Measurements from ENCODE around the gene RPS6KB2.

RPS6KB2 gene

GRCh38 chr11:67453816-67454732 is 25.8 kb downstream of the RPS6KB2 start:
- DNase-seq (ENCODE audit: extremely low read depth, low read depth) = no peak
- no peak for TF ChIP-seq CTCF (IDR thresholded peaks at IDR 0.05; ENCODE audit: low read depth, low read length)

GRCh38 chr11:67455054-67455453 is 26.8 kb downstream of the RPS6KB2 start, which contains the start of gene CABP4:
TSS of gene CABP4 (plus strand) at chr11:67455354. CDS start at chr11:67455424, 70 bp downstream.
- TF ChIP-seq CTCF (IDR thresholded peaks at IDR 0.05; ENCODE audit: low read depth, low read length) = no peak
- no peak for DNase-seq (ENCODE audit: extremely low read depth, low read depth)

GRCh38 chr11:67456068-67456705 is 27.9 kb downstream of the RPS6KB2 start:
- no peak for DNase-seq (ENCODE audit: extremely low read depth, low read depth)
- no peak for TF ChIP-seq CTCF (IDR thresholded peaks at IDR 0.05; ENCODE audit: low read depth, low read length)

GRCh38 chr11:67457453-67457852 is 29.2 kb downstream of the RPS6KB2 start:
- no peak for DNase-seq (ENCODE audit: extremely low read depth, low read depth)
- TF ChIP-seq CTCF (IDR thresholded peaks at IDR 0.05; ENCODE audit: low read depth, low read length) = no peak

- TF ChIP-seq CTCF (IDR thresholded peaks at IDR 0.05; ENCODE audit: low read depth, low read length) = no peak
- DNase-seq (ENCODE audit: extremely low read depth, low read depth) = no peak
Observed at GRCh38 chr11:67458266-67458665, 30.0 kb downstream of the RPS6KB2 start.

- no peak for TF ChIP-seq CTCF (IDR thresholded peaks at IDR 0.05; ENCODE audit: low read depth, low read length)
- no peak for DNase-seq (ENCODE audit: extremely low read depth, low read depth)
Observed at GRCh38 chr11:67463186-67463585, 34.9 kb downstream of the RPS6KB2 start.
